ENCODE measurements around the gene ANKS1B.

Gene ANKS1B

DNA sequence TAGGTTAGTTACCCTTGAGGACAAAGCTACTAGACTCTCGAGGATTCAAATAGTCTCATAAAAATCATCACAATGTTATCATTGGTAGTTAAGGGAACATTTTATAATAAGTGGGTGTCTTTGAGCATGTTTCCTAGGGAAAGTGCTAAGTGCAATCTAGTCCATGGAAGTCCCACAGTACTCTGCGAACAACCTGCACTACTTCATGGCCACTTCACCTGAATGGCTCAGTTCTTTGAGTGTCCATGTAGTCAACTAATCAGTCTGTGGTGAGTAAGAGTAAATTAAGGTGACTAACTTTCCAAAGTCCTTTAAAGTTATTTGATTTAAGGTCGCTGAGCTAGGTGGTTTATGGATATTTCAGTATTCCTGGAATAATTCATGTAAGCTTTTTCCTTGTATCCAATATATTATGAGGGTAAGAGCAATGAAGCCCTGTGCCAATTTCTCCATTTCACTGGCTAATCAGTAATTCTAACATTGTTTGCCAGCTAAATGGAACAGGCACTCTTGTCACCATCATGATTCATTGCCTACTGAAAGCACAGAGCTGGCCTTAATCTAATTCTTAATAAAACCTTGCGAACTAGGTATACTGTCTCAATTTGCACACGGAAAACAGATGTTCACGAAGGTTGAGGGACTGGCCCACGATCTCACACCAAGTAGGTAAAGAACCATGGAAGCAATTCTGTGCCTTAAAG, 844.6 kb downstream of the ANKS1B start:
- Histone ChIP-seq H3K9me3 (ENCODE audit: control insufficient read depth, insufficient read depth, low read depth, low read length) (no peaks in the 10 kb centered on the region), H3K27ac (ENCODE audit: extremely low read depth, low read depth, low read length) (no peak overlapping the region), H3K4me3 (ENCODE audit: low read depth, low read length) (no peak overlapping the region), H3K4me1 (ENCODE audit: control insufficient read depth, insufficient read depth, low read length) (no peaks in the 10 kb centered on the region), H3K36me3 (ENCODE audit: control insufficient read depth in 2 of 2, insufficient read depth in 1 of 2, low read length in 2 of 2) (no peaks in the 10 kb centered on the region)
- TF ChIP-seq SALL2 (tag by site-specific recombination; IDR thresholded peaks at IDR 0.05; ENCODE audit: borderline replicate concordance), result no peak
- TF ChIP-seq ZNF555 (tag by site-specific recombination; conservative IDR thresholded peaks at IDR 0.05), result no peak
- TF ChIP-seq, protein P1, sequence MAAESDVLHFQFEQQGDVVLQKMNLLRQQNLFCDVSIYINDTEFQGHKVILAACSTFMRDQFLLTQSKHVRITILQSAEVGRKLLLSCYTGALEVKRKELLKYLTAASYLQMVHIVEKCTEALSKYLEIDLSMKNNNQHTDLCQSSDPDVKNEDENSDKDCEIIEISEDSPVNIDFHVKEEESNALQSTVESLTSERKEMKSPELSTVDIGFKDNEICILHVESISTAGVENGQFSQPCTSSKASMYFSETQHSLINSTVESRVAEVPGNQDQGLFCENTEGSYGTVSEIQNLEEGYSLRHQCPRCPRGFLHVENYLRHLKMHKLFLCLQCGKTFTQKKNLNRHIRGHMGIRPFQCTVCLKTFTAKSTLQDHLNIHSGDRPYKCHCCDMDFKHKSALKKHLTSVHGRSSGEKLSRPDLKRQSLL (tag by site-specific recombination; IDR thresholded peaks at IDR 0.05), result no peak
- TF ChIP-seq, protein P2, sequence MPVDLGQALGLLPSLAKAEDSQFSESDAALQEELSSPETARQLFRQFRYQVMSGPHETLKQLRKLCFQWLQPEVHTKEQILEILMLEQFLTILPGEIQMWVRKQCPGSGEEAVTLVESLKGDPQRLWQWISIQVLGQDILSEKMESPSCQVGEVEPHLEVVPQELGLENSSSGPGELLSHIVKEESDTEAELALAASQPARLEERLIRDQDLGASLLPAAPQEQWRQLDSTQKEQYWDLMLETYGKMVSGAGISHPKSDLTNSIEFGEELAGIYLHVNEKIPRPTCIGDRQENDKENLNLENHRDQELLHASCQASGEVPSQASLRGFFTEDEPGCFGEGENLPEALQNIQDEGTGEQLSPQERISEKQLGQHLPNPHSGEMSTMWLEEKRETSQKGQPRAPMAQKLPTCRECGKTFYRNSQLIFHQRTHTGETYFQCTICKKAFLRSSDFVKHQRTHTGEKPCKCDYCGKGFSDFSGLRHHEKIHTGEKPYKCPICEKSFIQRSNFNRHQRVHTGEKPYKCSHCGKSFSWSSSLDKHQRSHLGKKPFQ (tag by site-specific recombination; IDR thresholded peaks at IDR 0.05), result no peak
- no peak for TF ChIP-seq ZNF266 (tag by site-specific recombination; IDR thresholded peaks at IDR 0.05; ENCODE audit: low read depth)
- no peak for TF ChIP-seq OVOL3 (tag by site-specific recombination; IDR thresholded peaks at IDR 0.05)
- TF ChIP-seq ZNF311 (tag by site-specific recombination; IDR thresholded peaks at IDR 0.05; ENCODE audit: borderline replicate concordance), result no peak
- no peak for TF ChIP-seq KLF16 (tag by site-specific recombination; IDR thresholded peaks at IDR 0.05)
- TF ChIP-seq, protein P3, sequence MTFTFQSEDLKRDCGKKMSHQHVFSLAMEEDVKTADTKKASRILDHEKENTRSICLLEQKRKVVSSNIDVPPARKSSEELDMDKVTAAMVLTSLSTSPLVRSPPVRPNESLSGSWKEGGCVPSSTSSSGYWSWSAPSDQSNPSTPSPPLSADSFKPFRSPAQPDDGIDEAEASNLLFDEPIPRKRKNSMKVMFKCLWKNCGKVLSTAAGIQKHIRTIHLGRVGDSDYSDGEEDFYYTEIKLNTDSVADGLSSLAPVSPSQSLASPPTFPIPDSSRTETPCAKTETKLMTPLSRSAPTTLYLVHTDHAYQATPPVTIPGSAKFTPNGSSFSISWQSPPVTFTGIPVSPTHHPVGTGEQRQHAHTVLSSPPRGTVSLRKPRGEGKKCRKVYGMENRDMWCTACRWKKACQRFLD (tag by site-specific recombination; IDR thresholded peaks at IDR 0.05), result no peak
- TF ChIP-seq RBAK (tag by site-specific recombination; IDR thresholded peaks at IDR 0.05), result no peak
- TF ChIP-seq ZNF133 (tag by site-specific recombination; IDR thresholded peaks at IDR 0.05), result no peak
- no peak for TF ChIP-seq ZNF654 (tag by site-specific recombination; IDR thresholded peaks at IDR 0.05; ENCODE audit: low read depth)
- no peak for TF ChIP-seq ZNF629 (tag by site-specific recombination; IDR thresholded peaks at IDR 0.05)
- no peak for TF ChIP-seq ZIC2 (tag by site-specific recombination; IDR thresholded peaks at IDR 0.05)
- no peak for TF ChIP-seq OSR2 (tag by site-specific recombination; IDR thresholded peaks at IDR 0.05)
- no peak for TF ChIP-seq ZNF302 (tag by site-specific recombination; IDR thresholded peaks at IDR 0.05; ENCODE audit: low read depth)
- TF ChIP-seq, protein P4, sequence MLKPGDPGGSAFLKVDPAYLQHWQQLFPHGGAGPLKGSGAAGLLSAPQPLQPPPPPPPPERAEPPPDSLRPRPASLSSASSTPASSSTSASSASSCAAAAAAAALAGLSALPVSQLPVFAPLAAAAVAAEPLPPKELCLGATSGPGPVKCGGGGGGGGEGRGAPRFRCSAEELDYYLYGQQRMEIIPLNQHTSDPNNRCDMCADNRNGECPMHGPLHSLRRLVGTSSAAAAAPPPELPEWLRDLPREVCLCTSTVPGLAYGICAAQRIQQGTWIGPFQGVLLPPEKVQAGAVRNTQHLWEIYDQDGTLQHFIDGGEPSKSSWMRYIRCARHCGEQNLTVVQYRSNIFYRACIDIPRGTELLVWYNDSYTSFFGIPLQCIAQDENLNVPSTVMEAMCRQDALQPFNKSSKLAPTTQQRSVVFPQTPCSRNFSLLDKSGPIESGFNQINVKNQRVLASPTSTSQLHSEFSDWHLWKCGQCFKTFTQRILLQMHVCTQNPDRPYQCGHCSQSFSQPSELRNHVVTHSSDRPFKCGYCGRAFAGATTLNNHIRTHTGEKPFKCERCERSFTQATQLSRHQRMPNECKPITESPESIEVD (tag by site-specific recombination; IDR thresholded peaks at IDR 0.05), result no peak
- no peak for TF ChIP-seq HOXC10 (CRISPR knock-in tag; IDR thresholded peaks at IDR 0.05)
- no peak for TF ChIP-seq ZEB2 (tag by site-specific recombination; IDR thresholded peaks at IDR 0.05)
- ChIA-PET CTCF (no interaction called here), POLR2A (no interaction called here)

DNA sequence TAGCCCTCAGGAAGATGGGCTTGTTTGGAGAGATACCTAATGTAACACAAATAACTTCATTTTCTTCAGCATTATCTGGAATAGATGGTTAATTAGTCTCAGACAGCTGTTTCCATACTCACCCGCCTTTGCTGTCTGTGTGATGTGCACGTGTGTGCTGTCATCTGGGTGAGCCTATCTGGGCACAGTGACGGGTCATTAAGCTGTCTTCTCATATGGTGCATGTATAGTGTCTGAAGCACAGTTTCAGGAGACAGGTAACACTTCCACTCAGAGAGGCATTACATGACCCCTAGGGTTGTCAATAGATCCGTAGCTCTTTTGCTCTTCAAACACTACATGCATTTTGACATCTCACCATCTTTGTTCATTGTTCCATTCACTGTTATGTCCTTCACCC, 846.3 kb downstream of the ANKS1B start:
- no peak overlapping the region for H3K27ac ChIP-seq (ENCODE audit: extremely low read depth, low read depth, low read length)
- ChIA-PET POLR2A (no interaction called here), CTCF (interaction anchor here (0.5 to 0.9 kb wide), 3 partner anchors 22 to 984 kb away, joined by 3 to 5 read pairs (median 4); no protein-coding TSS in a partner anchor)
- no peaks in the 10 kb centered on the region for H3K9me3 ChIP-seq (ENCODE audit: control insufficient read depth, insufficient read depth, low read depth, low read length)
- no peak overlapping the region for H3K4me3 ChIP-seq (ENCODE audit: low read depth, low read length)
- no peaks in the 10 kb centered on the region for H3K4me1 ChIP-seq (ENCODE audit: control insufficient read depth, insufficient read depth, low read length)
- H3K36me3 ChIP-seq (ENCODE audit: control insufficient read depth in 2 of 2, insufficient read depth in 1 of 2, low read length in 2 of 2), result no peaks in the 10 kb centered on the region
- TF ChIP-seq ZFHX2 (tag by site-specific recombination; conservative IDR thresholded peaks at IDR 0.05) (no peak), ZNF837 (tag by site-specific recombination; IDR thresholded peaks at IDR 0.05) (no peak), ZBTB21 (tag by site-specific recombination; IDR thresholded peaks at IDR 0.05) (no peak)

Measured in HEK293 (cell line).